ENCODE measurements around the gene RAP2A. TPM values are rescaled to one million over a fixed set of nuclear protein-coding genes. Genes with fewer than 3 reads are reported as not detected.

RAP2A gene
- total RNA-seq, 1 donor from 2014 or later = 42.5 TPM

GRCh38 chr13:97495678-97496077 is 61.7 kb downstream of the RAP2A start:
- H3K9me3 ChIP-seq = peaks cover 9% of the 10 kb centered on the region
- no peak overlapping the region for H3K27ac ChIP-seq
- intact Hi-C loops (cut with DNase I) = no loop called here
- no peak for ATAC-seq
- no peaks in the 10 kb centered on the region for H3K4me1 ChIP-seq
- H3K36me3 ChIP-seq = no peaks in the 10 kb centered on the region
- H3K27me3 ChIP-seq (ENCODE audit: low read depth) = no peaks in the 10 kb centered on the region
- DNase-seq = no peak
- no peak overlapping the region for H3K4me3 ChIP-seq
- TF ChIP-seq CTCF (IDR thresholded peaks at IDR 0.05) = no peak

- intact Hi-C loops (cut with DNase I) = no loop called here
- no peak for TF ChIP-seq CTCF (IDR thresholded peaks at IDR 0.05)
Measured at GRCh38 chr13:97496511-97496910, 62.5 kb downstream of the RAP2A start.

GRCh38 chr13:97497400-97497799 is 63.4 kb downstream of the RAP2A start:
- H3K4me3 ChIP-seq = no peak overlapping the region
- intact Hi-C loops (cut with DNase I) = no loop called here
- no peaks in the 10 kb centered on the region for H3K9me3 ChIP-seq
- DNase-seq = no peak
- H3K27me3 ChIP-seq (ENCODE audit: low read depth) = no peaks in the 10 kb centered on the region
- no peaks in the 10 kb centered on the region for H3K36me3 ChIP-seq
- H3K27ac ChIP-seq = no peak overlapping the region
- no peak for TF ChIP-seq CTCF (IDR thresholded peaks at IDR 0.05)
- H3K4me1 ChIP-seq = no peaks in the 10 kb centered on the region
- no peak for ATAC-seq

More at GRCh38 chr13:97496511-97496910, 62.5 kb downstream of the RAP2A start:
- Histone ChIP-seq H3K36me3 (no peaks in the 10 kb centered on the region), H3K27ac (no peak overlapping the region), H3K4me1 (no peaks in the 10 kb centered on the region), H3K9me3 (peaks cover under 1% of the 10 kb centered on the region), H3K27me3 (ENCODE audit: low read depth) (no peaks in the 10 kb centered on the region), H3K4me3 (no peak overlapping the region)
- DNase-seq = no peak
- no peak for ATAC-seq

DNA sequence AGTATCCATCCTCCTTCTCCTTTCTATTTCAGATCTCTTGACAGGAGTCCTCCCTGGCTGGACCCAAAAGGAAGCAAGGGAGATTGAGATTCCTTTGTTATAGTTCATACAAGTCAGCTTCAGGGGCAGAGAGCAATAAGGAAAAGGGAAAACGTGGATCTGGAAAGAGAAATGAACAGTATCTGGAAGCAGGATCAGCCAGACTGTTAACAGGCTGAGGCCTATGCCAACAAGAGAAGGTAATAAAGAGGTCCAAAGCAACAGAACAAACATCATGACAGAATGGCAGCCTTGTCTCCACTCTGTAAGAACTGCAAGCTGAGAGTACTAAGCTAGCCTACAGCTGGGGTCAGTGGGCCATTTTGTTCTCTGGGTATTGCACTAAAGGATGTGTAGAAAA is 64.5 kb downstream of the RAP2A start:
- Histone ChIP-seq H3K4me3 (no peak overlapping the region), H3K27me3 (ENCODE audit: low read depth) (no peaks in the 10 kb centered on the region), H3K27ac (no peak overlapping the region), H3K4me1 (no peaks in the 10 kb centered on the region), H3K36me3 (no peaks in the 10 kb centered on the region), H3K9me3 (no peaks in the 10 kb centered on the region)
- ATAC-seq (no peak), DNase-seq (no peak)
- intact Hi-C loops (cut with DNase I) = no loop called here
- TF ChIP-seq CTCF (IDR thresholded peaks at IDR 0.05) = no peak

DNA sequence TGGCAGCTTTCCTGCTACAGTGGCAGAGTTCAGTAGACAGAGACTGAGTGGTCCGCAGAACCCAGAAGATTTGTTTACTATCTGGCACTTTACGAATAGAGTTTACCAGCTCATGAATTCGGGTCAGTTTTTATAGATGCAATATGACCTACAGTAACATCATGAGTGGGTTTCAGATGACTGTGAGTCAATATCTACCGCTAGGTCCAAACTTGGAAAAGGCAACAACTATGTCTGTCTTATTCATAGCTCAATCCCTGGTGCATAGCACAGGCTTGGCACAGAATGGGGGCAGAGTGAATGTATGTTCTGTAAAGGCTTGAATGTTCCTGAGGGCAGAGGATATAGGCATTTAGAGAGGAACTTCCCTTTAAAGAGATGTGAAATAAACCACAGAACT is 65.2 kb downstream of the RAP2A start:
- Histone ChIP-seq H3K4me3 (no peak overlapping the region), H3K27me3 (ENCODE audit: low read depth) (no peaks in the 10 kb centered on the region), H3K9me3 (no peaks in the 10 kb centered on the region), H3K36me3 (no peaks in the 10 kb centered on the region), H3K27ac (no peak overlapping the region), H3K4me1 (no peaks in the 10 kb centered on the region)
- ATAC-seq (no peak), DNase-seq (no peak)
- intact Hi-C loops (cut with DNase I) = no loop called here
- TF ChIP-seq CTCF (IDR thresholded peaks at IDR 0.05) = no peak

DNA sequence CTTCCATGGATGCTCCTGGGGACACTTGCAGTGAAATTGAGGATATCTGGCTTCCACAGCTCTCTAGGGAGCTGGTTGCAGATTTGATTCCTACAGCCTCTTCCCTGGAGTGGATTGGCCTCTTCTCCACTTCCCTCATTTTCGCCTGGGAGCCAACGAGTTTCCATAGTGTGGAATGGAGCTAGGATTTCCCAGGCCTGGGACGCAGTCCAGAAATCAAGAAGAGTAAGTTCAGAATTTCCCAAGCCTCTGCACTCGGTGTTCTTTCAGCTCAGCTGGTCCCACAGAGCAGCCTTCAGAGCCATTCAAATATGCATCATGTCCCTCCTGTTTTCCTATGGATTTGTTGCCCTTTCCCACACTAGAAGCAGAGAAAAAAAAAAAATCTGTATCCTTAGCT is 68.2 kb downstream of the RAP2A start:
- TF ChIP-seq CTCF (IDR thresholded peaks at IDR 0.05) = no peak
- H3K4me1 ChIP-seq = no peaks in the 10 kb centered on the region
- no peaks in the 10 kb centered on the region for H3K27me3 ChIP-seq (ENCODE audit: low read depth)
- no peak overlapping the region for H3K4me3 ChIP-seq
- H3K36me3 ChIP-seq = no peaks in the 10 kb centered on the region
- DNase-seq (no peak), ATAC-seq (no peak)
- no peak overlapping the region for H3K27ac ChIP-seq
- no peaks in the 10 kb centered on the region for H3K9me3 ChIP-seq
- intact Hi-C loops (cut with DNase I) = no loop called here

Data from lower lobe of right lung (tissue), 2 donors.